ENCODE data around the gene PCED1B. TPM values are rescaled to one million over a fixed set of nuclear protein-coding genes. Genes with fewer than 3 reads are reported as not detected.

The PCED1B gene
- total RNA-seq, 2 donors from 2014 or later: 2.5 to 7.0 TPM

GRCh38 chr12:47156167-47156736 is 76.8 kb downstream of the PCED1B start:
- Mint-ChIP-seq H3K27ac (no peak overlapping the region), H3K27me3 (ENCODE audit: insufficient read depth) (no peaks in the 10 kb centered on the region), H3K4me1 (peaks cover 1% of the 10 kb centered on the region), H3K36me3 (ENCODE audit: low read depth) (no peaks in the 10 kb centered on the region), H3K4me3 (no peak overlapping the region), H3K9me3 (peaks cover 18% of the 10 kb centered on the region)
- no peaks in the 10 kb centered on the region for H3K9me3 ChIP-seq (ENCODE audit: control insufficient read depth, low read length)
- H3K36me3 ChIP-seq (ENCODE audit: control insufficient read depth, insufficient read depth, low read length): no peaks in the 10 kb centered on the region
- DNase-seq: no peak
- no peaks in the 10 kb centered on the region for H3K27me3 ChIP-seq (ENCODE audit: control insufficient read depth, insufficient read depth, low read length, poor library complexity, severe bottlenecking)
- 47 to 48% methylated on average over 2 of the region's 2 CpGs for WGBS, 2 experiments (ENCODE audit: insufficient coverage in 1 of 2, insufficient read length in 1 of 2)
- no peak overlapping the region for H3K4me3 ChIP-seq (ENCODE audit: low read length)
- no peaks in the 10 kb centered on the region for H3K4me1 ChIP-seq (ENCODE audit: control insufficient read depth, insufficient read depth, low read length)
- H3K27ac ChIP-seq (ENCODE audit: low read depth, low read length): no peak overlapping the region
- TF ChIP-seq, protein P1, sequence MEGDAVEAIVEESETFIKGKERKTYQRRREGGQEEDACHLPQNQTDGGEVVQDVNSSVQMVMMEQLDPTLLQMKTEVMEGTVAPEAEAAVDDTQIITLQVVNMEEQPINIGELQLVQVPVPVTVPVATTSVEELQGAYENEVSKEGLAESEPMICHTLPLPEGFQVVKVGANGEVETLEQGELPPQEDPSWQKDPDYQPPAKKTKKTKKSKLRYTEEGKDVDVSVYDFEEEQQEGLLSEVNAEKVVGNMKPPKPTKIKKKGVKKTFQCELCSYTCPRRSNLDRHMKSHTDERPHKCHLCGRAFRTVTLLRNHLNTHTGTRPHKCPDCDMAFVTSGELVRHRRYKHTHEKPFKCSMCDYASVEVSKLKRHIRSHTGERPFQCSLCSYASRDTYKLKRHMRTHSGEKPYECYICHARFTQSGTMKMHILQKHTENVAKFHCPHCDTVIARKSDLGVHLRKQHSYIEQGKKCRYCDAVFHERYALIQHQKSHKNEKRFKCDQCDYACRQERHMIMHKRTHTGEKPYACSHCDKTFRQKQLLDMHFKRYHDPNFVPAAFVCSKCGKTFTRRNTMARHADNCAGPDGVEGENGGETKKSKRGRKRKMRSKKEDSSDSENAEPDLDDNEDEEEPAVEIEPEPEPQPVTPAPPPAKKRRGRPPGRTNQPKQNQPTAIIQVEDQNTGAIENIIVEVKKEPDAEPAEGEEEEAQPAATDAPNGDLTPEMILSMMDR (conservative IDR thresholded peaks at IDR 0.05): no peak
- H3K9ac ChIP-seq (ENCODE audit: extremely low read depth, low read length, poor library complexity, severe bottlenecking): no peak overlapping the region

- WGBS, 2 experiments (ENCODE audit: insufficient coverage in 1 of 2, insufficient read length in 1 of 2): 96 to 100% methylated on average over 1 of the region's 1 CpG
- no peak for DNase-seq
- H3K9me3 Mint-ChIP-seq: peaks cover 11% of the 10 kb centered on the region
Measured at GRCh38 chr12:47158792-47159191, 79.4 kb downstream of the PCED1B start.

DNA sequence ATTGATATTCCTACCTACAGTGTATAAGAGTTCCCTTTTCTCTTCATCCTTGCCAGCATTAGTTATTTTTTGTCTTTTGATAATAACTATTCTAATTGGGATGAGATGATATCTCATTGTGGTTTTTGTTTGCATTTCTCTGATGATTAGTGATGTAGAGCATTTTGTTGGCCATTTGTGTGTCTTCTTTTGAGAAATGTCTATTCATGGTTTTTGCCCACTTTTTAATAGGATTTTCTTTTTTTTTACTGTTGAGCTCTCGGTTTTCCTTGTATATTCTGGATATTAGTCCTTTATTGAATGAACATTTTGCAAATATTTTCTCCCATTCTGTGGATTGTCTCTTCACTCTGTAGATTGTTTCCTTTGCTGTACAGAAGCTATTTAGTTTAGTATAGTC is 79.9 kb downstream of the PCED1B start:
- Histone ChIP-seq H3K9me3 (ENCODE audit: control insufficient read depth, low read length) (no peaks in the 10 kb centered on the region), H3K4me1 (ENCODE audit: control insufficient read depth, insufficient read depth, low read length) (no peaks in the 10 kb centered on the region), H3K36me3 (ENCODE audit: control insufficient read depth, insufficient read depth, low read length) (no peaks in the 10 kb centered on the region), H3K27me3 (ENCODE audit: control insufficient read depth, insufficient read depth, low read length, poor library complexity, severe bottlenecking) (no peaks in the 10 kb centered on the region), H3K27ac (ENCODE audit: low read depth, low read length) (no peak overlapping the region), H3K9ac (ENCODE audit: extremely low read depth, low read length, poor library complexity, severe bottlenecking) (no peak overlapping the region), H3K4me3 (ENCODE audit: low read length) (no peak overlapping the region)
- H3K9me3 Mint-ChIP-seq: peaks cover 11% of the 10 kb centered on the region
- H3K27me3 Mint-ChIP-seq (ENCODE audit: insufficient read depth): no peaks in the 10 kb centered on the region
- no peak overlapping the region for H3K27ac Mint-ChIP-seq
- WGBS, 2 experiments (ENCODE audit: insufficient coverage in 1 of 2, insufficient read length in 1 of 2): 100% methylated on average over 1 of the region's 1 CpG; no CpG with 5 or more reads in 1 of the 2 experiments
- TF ChIP-seq, protein P1 (conservative IDR thresholded peaks at IDR 0.05): no peak
- H3K36me3 Mint-ChIP-seq (ENCODE audit: low read depth): no peaks in the 10 kb centered on the region
- DNase-seq: no peak
- H3K4me3 Mint-ChIP-seq: no peak overlapping the region
- H3K4me1 Mint-ChIP-seq: peaks cover 12% of the 10 kb centered on the region

More at GRCh38 chr12:47158792-47159191, 79.4 kb downstream of the PCED1B start:
- no peak overlapping the region for H3K4me3 Mint-ChIP-seq
- Histone ChIP-seq H3K4me3 (ENCODE audit: low read length) (no peak overlapping the region), H3K4me1 (ENCODE audit: control insufficient read depth, insufficient read depth, low read length) (no peaks in the 10 kb centered on the region), H3K9me3 (ENCODE audit: control insufficient read depth, low read length) (no peaks in the 10 kb centered on the region), H3K27ac (ENCODE audit: low read depth, low read length) (no peak overlapping the region), H3K9ac (ENCODE audit: extremely low read depth, low read length, poor library complexity, severe bottlenecking) (no peak overlapping the region), H3K27me3 (ENCODE audit: control insufficient read depth, insufficient read depth, low read length, poor library complexity, severe bottlenecking) (no peaks in the 10 kb centered on the region), H3K36me3 (ENCODE audit: control insufficient read depth, insufficient read depth, low read length) (no peaks in the 10 kb centered on the region)
- H3K36me3 Mint-ChIP-seq (ENCODE audit: low read depth): no peaks in the 10 kb centered on the region
- H3K27me3 Mint-ChIP-seq (ENCODE audit: insufficient read depth): no peaks in the 10 kb centered on the region
- TF ChIP-seq, protein P1 (conservative IDR thresholded peaks at IDR 0.05): no peak
- H3K27ac Mint-ChIP-seq: no peak overlapping the region
- H3K4me1 Mint-ChIP-seq: peaks cover 7% of the 10 kb centered on the region

Measured in endodermal cell (in vitro differentiated cells).